ENCODE data around the gene KCNQ1. TPM values are rescaled to one million over a fixed set of nuclear protein-coding genes. Genes with fewer than 3 reads are reported as not detected.

Gene KCNQ1
- total RNA-seq, 4 donors from 2014 or later, result 2.6 to 12.7 (median 4.9) TPM

- WGBS, 2 donors (ENCODE audit: low coverage in 1 of 2), result 87 to 90% methylated on average over 6 to 9 of the region's 13 CpGs
- H3K4me1 ChIP-seq, result no peaks in the 10 kb centered on the region
- ATAC-seq, result no peak
- peaks cover 0 to 6% (median 0%) of the 10 kb centered on the region in 3 donors for H3K9me3 ChIP-seq
- no peaks in the 10 kb centered on the region for H3K36me3 ChIP-seq
- H3K27me3 ChIP-seq, result peaks cover 7% of the 10 kb centered on the region
- TF ChIP-seq EP300 (IDR thresholded peaks at IDR 0.05), result no peak
- TF ChIP-seq CTCF (IDR thresholded peaks at IDR 0.05), result no peak
- TF ChIP-seq POLR2AphosphoS5 (IDR thresholded peaks at IDR 0.05), result no peak
- no peak for TF ChIP-seq POLR2A (IDR thresholded peaks at IDR 0.05)
- no peak overlapping the region for H3K27ac ChIP-seq
- no peak overlapping the region for H3K4me3 ChIP-seq
These were observed 13.5 kb downstream of the KCNQ1 start for GRCh38 chr11:2458321-2458720.

- H3K27ac ChIP-seq, result no peak overlapping the region
- 80% methylated on average over 3 of the region's 20 CpGs; no CpG with 5 or more reads in 1 of the 2 donors for WGBS, 2 donors (ENCODE audit: low coverage in 1 of 2)
These were observed 14.4 kb downstream of the KCNQ1 start for GRCh38 chr11:2459016-2459725.

GRCh38 chr11:2459796-2460531 lies 15.2 kb downstream of the KCNQ1 start:
- Histone ChIP-seq H3K4me1 (no peaks in the 10 kb centered on the region), H3K9me3 (no peaks in the 10 kb centered on the region), H3K36me3 (no peaks in the 10 kb centered on the region), H3K27me3 (no peaks in the 10 kb centered on the region), H3K4me3 (no peak overlapping the region), H3K27ac (no peak overlapping the region)
- no peak for ATAC-seq
- WGBS, 2 donors (ENCODE audit: low coverage in 1 of 2), result 100% methylated on average over 1 to 3 of the region's 13 CpGs
- TF ChIP-seq POLR2A (IDR thresholded peaks at IDR 0.05), result no peak
- no peak for TF ChIP-seq EP300 (IDR thresholded peaks at IDR 0.05)

More at GRCh38 chr11:2459016-2459725, 14.4 kb downstream of the KCNQ1 start:
- no peak overlapping the region for H3K4me3 ChIP-seq
- no peaks in the 10 kb centered on the region for H3K36me3 ChIP-seq
- H3K9me3 ChIP-seq, result no peaks in the 10 kb centered on the region
- no peaks in the 10 kb centered on the region for H3K4me1 ChIP-seq
- TF ChIP-seq EP300 (IDR thresholded peaks at IDR 0.05), result no peak
- no peak for TF ChIP-seq POLR2AphosphoS5 (IDR thresholded peaks at IDR 0.05)
- no peak for TF ChIP-seq CTCF (IDR thresholded peaks at IDR 0.05)
- no peak for TF ChIP-seq POLR2A (IDR thresholded peaks at IDR 0.05)
- ATAC-seq, result no peak
- no peaks in the 10 kb centered on the region for H3K27me3 ChIP-seq

GRCh38 chr11:2460540-2461252 lies 15.9 kb downstream of the KCNQ1 start:
- Histone ChIP-seq H3K36me3 (no peaks in the 10 kb centered on the region), H3K4me3 (no peak overlapping the region), H3K4me1 (no peaks in the 10 kb centered on the region), H3K27me3 (peaks cover 4% of the 10 kb centered on the region), H3K27ac (no peak overlapping the region), H3K9me3 (no peaks in the 10 kb centered on the region)
- no peak for ATAC-seq
- no CpG with 5 or more reads among the region's 15 CpGs for WGBS, 2 donors (ENCODE audit: low coverage in 1 of 2)
- TF ChIP-seq POLR2AphosphoS5 (IDR thresholded peaks at IDR 0.05) (no peak), POLR2A (IDR thresholded peaks at IDR 0.05) (no peak), EP300 (IDR thresholded peaks at IDR 0.05) (no peak), CTCF (IDR thresholded peaks at IDR 0.05) (no peak)

- ATAC-seq, result no peak
- no peak overlapping the region for H3K4me3 ChIP-seq
- no peaks in the 10 kb centered on the region for H3K9me3 ChIP-seq
- peaks cover 11% of the 10 kb centered on the region for H3K27me3 ChIP-seq
- no peaks in the 10 kb centered on the region for H3K36me3 ChIP-seq
- H3K27ac ChIP-seq, result no peak overlapping the region
- 47% methylated on average over 5 of the region's 17 CpGs; no CpG with 5 or more reads in 1 of the 2 donors for WGBS, 2 donors (ENCODE audit: low coverage in 1 of 2)
- H3K4me1 ChIP-seq, result no peaks in the 10 kb centered on the region
- TF ChIP-seq POLR2A (IDR thresholded peaks at IDR 0.05) (no peak), POLR2AphosphoS5 (IDR thresholded peaks at IDR 0.05) (no peak), EP300 (IDR thresholded peaks at IDR 0.05) (no peak), CTCF (IDR thresholded peaks at IDR 0.05) (no peak)
These were observed 16.6 kb downstream of the KCNQ1 start for GRCh38 chr11:2461253-2461955.

Measured in gastroesophageal sphincter (tissue), 4 donors.